ENCODE data around the gene JAGN1.

Gene JAGN1

GRCh38 chr3:9901967-9902366 lies 11.6 kb downstream of the JAGN1 start:
- Mint-ChIP-seq H3K27ac (peak overlapping the region in 1 of 2 donors; percentile 81), H3K9me3 (no peaks in the 10 kb centered on the region), H3K4me1 (peaks cover 51% of the 10 kb centered on the region), H3K4me3 (peak overlapping the region; percentile 60 to 72), H3K27me3 (no peaks in the 10 kb centered on the region)
- peak in 1 of 2 donors; percentile 26 for DNase-seq
- peak; percentile 66 for ATAC-seq

- Mint-ChIP-seq H3K4me1 (peaks cover 45% of the 10 kb centered on the region), H3K27ac (peak within 1 kb of the TSS; percentile 65 to 82), H3K27me3 (no peaks in the 10 kb centered on the region), H3K4me3 (peak within 1 kb of the TSS; percentile 67 to 72), H3K9me3 (no peaks in the 10 kb centered on the region)
- DNase-seq (no peak), ATAC-seq (peak; percentile 72)
Observed at GRCh38 chr3:9902372-9903237, 12.2 kb downstream of the JAGN1 start, which contains the start of gene IL17RE. IL17RE (plus strand) TSS chr3:9902848; CDS start chr3:9902933, 85 bp downstream.

GRCh38 chr3:9903238-9903624 lies 12.8 kb downstream of the JAGN1 start:
- Mint-ChIP-seq H3K9me3 (no peaks in the 10 kb centered on the region), H3K4me3 (peak overlapping the region; percentile 67 to 72), H3K27me3 (no peaks in the 10 kb centered on the region), H3K4me1 (peaks cover 39% of the 10 kb centered on the region), H3K27ac (peak overlapping the region; percentile 65 to 82)
- ATAC-seq (peak; percentile 11), DNase-seq (no peak)

GRCh38 chr3:9903904-9904303 lies 13.5 kb downstream of the JAGN1 start:
- Mint-ChIP-seq H3K4me3 (no peak overlapping the region), H3K27ac (no peak overlapping the region), H3K4me1 (peaks cover 32% of the 10 kb centered on the region), H3K9me3 (no peaks in the 10 kb centered on the region), H3K27me3 (no peaks in the 10 kb centered on the region)
- no peak for DNase-seq
- no peak for ATAC-seq

- H3K27ac Mint-ChIP-seq = no peak overlapping the region
- H3K27me3 Mint-ChIP-seq = peaks cover 5% of the 10 kb centered on the region
- no peak for ATAC-seq
- DNase-seq = no peak
- peaks cover 38% of the 10 kb centered on the region for H3K4me1 Mint-ChIP-seq
- no peak overlapping the region for H3K4me3 Mint-ChIP-seq
- no peaks in the 10 kb centered on the region for H3K9me3 Mint-ChIP-seq
Observed at GRCh38 chr3:9906480-9906879, 16.1 kb downstream of the JAGN1 start.

- ATAC-seq (no peak), DNase-seq (no peak)
- no peaks in the 10 kb centered on the region for H3K9me3 Mint-ChIP-seq
- no peak overlapping the region for H3K4me3 Mint-ChIP-seq
- H3K27me3 Mint-ChIP-seq = peaks cover 17% of the 10 kb centered on the region
- H3K4me1 Mint-ChIP-seq = peaks cover 26% of the 10 kb centered on the region
- no peak overlapping the region for H3K27ac Mint-ChIP-seq
Observed at GRCh38 chr3:9908286-9908685, 17.9 kb downstream of the JAGN1 start.

- ATAC-seq = peak; percentile 39
Observed at GRCh38 chr3:9909221-9910013, 19.0 kb downstream of the JAGN1 start.

GRCh38 chr3:9911863-9912262 lies 21.5 kb downstream of the JAGN1 start:
- DNase-seq (no peak), ATAC-seq (no peak)
- H3K9me3 Mint-ChIP-seq = no peaks in the 10 kb centered on the region
- peaks cover 23% of the 10 kb centered on the region for H3K27me3 Mint-ChIP-seq
- H3K4me1 Mint-ChIP-seq = peaks cover 31% of the 10 kb centered on the region
- no peak overlapping the region for H3K4me3 Mint-ChIP-seq
- H3K27ac Mint-ChIP-seq = no peak overlapping the region

More at GRCh38 chr3:9909221-9910013, 19.0 kb downstream of the JAGN1 start:
- peaks cover 18% of the 10 kb centered on the region for H3K4me1 Mint-ChIP-seq
- DNase-seq = no peak
- H3K9me3 Mint-ChIP-seq = no peaks in the 10 kb centered on the region
- no peak overlapping the region for H3K4me3 Mint-ChIP-seq
- H3K27ac Mint-ChIP-seq = no peak overlapping the region
- H3K27me3 Mint-ChIP-seq = peaks cover 18% of the 10 kb centered on the region

- ATAC-seq = no peak
- DNase-seq = no peak
Observed at GRCh38 chr3:9912294-9912935, 22.0 kb downstream of the JAGN1 start.

GRCh38 chr3:9913601-9914000 lies 23.2 kb downstream of the JAGN1 start:
- ATAC-seq = no peak
- H3K9me3 Mint-ChIP-seq = no peaks in the 10 kb centered on the region
- no peak overlapping the region for H3K4me3 Mint-ChIP-seq
- peaks cover 23% of the 10 kb centered on the region for H3K27me3 Mint-ChIP-seq
- DNase-seq = no peak
- H3K4me1 Mint-ChIP-seq = peaks cover 35% of the 10 kb centered on the region
- H3K27ac Mint-ChIP-seq = no peak overlapping the region

More at GRCh38 chr3:9912294-9912935, 22.0 kb downstream of the JAGN1 start:
- peaks cover 23% of the 10 kb centered on the region for H3K27me3 Mint-ChIP-seq
- H3K27ac Mint-ChIP-seq = no peak overlapping the region
- no peaks in the 10 kb centered on the region for H3K9me3 Mint-ChIP-seq
- peaks cover 35% of the 10 kb centered on the region for H3K4me1 Mint-ChIP-seq
- no peak overlapping the region for H3K4me3 Mint-ChIP-seq

GRCh38 chr3:9914011-9914410 lies 23.6 kb downstream of the JAGN1 start:
- no peak for DNase-seq
- no peak overlapping the region for H3K4me3 Mint-ChIP-seq
- H3K27ac Mint-ChIP-seq = no peak overlapping the region

GRCh38 chr3:9914559-9915253 lies 24.3 kb downstream of the JAGN1 start:
- Mint-ChIP-seq H3K4me3 (peak overlapping the region; percentile 78 to 81), H3K27me3 (peaks cover 23% of the 10 kb centered on the region), H3K27ac (no peak overlapping the region), H3K4me1 (peaks cover 26% of the 10 kb centered on the region), H3K9me3 (no peaks in the 10 kb centered on the region)
- DNase-seq = no peak
- ATAC-seq = peak; percentile 72

More at GRCh38 chr3:9914011-9914410, 23.6 kb downstream of the JAGN1 start:
- H3K4me1 Mint-ChIP-seq = peaks cover 33% of the 10 kb centered on the region
- no peaks in the 10 kb centered on the region for H3K9me3 Mint-ChIP-seq
- H3K27me3 Mint-ChIP-seq = peaks cover 23% of the 10 kb centered on the region
- ATAC-seq = no peak

- Mint-ChIP-seq H3K27me3 (peaks cover 23% of the 10 kb centered on the region), H3K27ac (peak overlapping the region; percentile 74 to 80), H3K4me3 (peak overlapping the region; percentile 78 to 81), H3K9me3 (no peaks in the 10 kb centered on the region), H3K4me1 (peaks cover 24% of the 10 kb centered on the region)
- DNase-seq = peak; percentile 41 to 43
- peak; percentile 66 for ATAC-seq
Observed at GRCh38 chr3:9915254-9916141, 25.1 kb downstream of the JAGN1 start.

GRCh38 chr3:9916346-9916733 lies 25.9 kb downstream of the JAGN1 start:
- no peak for ATAC-seq
- H3K4me3 Mint-ChIP-seq = peak overlapping the region; percentile 78 to 81
- H3K9me3 Mint-ChIP-seq = no peaks in the 10 kb centered on the region
- no peak for DNase-seq
- H3K27me3 Mint-ChIP-seq = peaks cover 19% of the 10 kb centered on the region
- no peak overlapping the region for H3K27ac Mint-ChIP-seq
- peaks cover 24% of the 10 kb centered on the region for H3K4me1 Mint-ChIP-seq
